ENCODE measurements around the gene MROH2A.

Gene MROH2A

GRCh38 chr2:233839447-233839820 is 61.3 kb downstream of the MROH2A start:
- DNase-seq = no peak

- DNase-seq = no peak
Measured at GRCh38 chr2:233840520-233840919, 62.4 kb downstream of the MROH2A start.

GRCh38 chr2:233841183-233841582 is 63.1 kb downstream of the MROH2A start:
- no peak for DNase-seq

- no peak for DNase-seq
Measured at GRCh38 chr2:233844064-233844807, 66.1 kb downstream of the MROH2A start.

- DNase-seq = no peak
Measured at GRCh38 chr2:233844836-233845235, 66.7 kb downstream of the MROH2A start.

GRCh38 chr2:233845301-233846060 is 67.4 kb downstream of the MROH2A start:
- no peak for DNase-seq

- DNase-seq = no peak
Measured at GRCh38 chr2:233846387-233847247, 68.5 kb downstream of the MROH2A start.

- no peak for DNase-seq
Measured at GRCh38 chr2:233847248-233847898, 69.2 kb downstream of the MROH2A start.

- no peak for DNase-seq
Measured at GRCh38 chr2:233848276-233848675, 70.1 kb downstream of the MROH2A start.

GRCh38 chr2:233849607-233850271 is 71.6 kb downstream of the MROH2A start:
- no peak for DNase-seq

- no peak for DNase-seq
Measured at GRCh38 chr2:233850745-233851144, 72.6 kb downstream of the MROH2A start.

- DNase-seq = no peak
Measured at GRCh38 chr2:233851169-233851568, 73.0 kb downstream of the MROH2A start.

GRCh38 chr2:233852056-233852455 is 73.9 kb downstream of the MROH2A start:
- no peak for DNase-seq

GRCh38 chr2:233853353-233853752 is 75.2 kb downstream of the MROH2A start:
- no peak for DNase-seq

- no peak for DNase-seq
Measured at GRCh38 chr2:233853883-233854240, 75.7 kb downstream of the MROH2A start.

- peak; percentile 80 for DNase-seq
Measured at GRCh38 chr2:233854241-233854981, 76.3 kb downstream of the MROH2A start, which contains the start of gene HJURP. Gene HJURP, minus strand, starts transcription at chr2:233854535. Its CDS starts 35 bp downstream, at chr2:233854500.

- no peak for DNase-seq
Measured at GRCh38 chr2:233855345-233855744, 77.2 kb downstream of the MROH2A start.

GRCh38 chr2:233856184-233856583 is 78.1 kb downstream of the MROH2A start:
- DNase-seq = no peak

- DNase-seq = no peak
Measured at GRCh38 chr2:233857511-233858141, 79.5 kb downstream of the MROH2A start.

- no peak for DNase-seq
Measured at GRCh38 chr2:233858331-233858730, 80.2 kb downstream of the MROH2A start.

GRCh38 chr2:233862261-233862768 is 84.2 kb downstream of the MROH2A start:
- DNase-seq = no peak

Data from effector CD8-positive, alpha-beta T cell (primary cell).